Measurements from ENCODE around the gene PFKFB3. TPM values are rescaled to one million over a fixed set of nuclear protein-coding genes. Genes with fewer than 3 reads are reported as not detected.

The PFKFB3 gene
- total RNA-seq, 1 donor = 19.2 TPM

- no peak for TF ChIP-seq CTCF (IDR thresholded peaks at IDR 0.05; ENCODE audit: extremely low read depth, low read depth, low read length)
- no peaks in the 10 kb centered on the region for H3K27me3 ChIP-seq (ENCODE audit: insufficient read depth, low read length)
- peaks cover 22% of the 10 kb centered on the region for H3K79me2 ChIP-seq (ENCODE audit: insufficient read depth, low read length)
- H4K20me1 ChIP-seq (ENCODE audit: insufficient read depth, low read length) = peaks cover 7% of the 10 kb centered on the region
- peaks cover 22% of the 10 kb centered on the region for H3K36me3 ChIP-seq (ENCODE audit: insufficient read depth, low read length)
- no peak overlapping the region for H3K4me3 ChIP-seq (ENCODE audit: insufficient read depth, low read length)
- no peaks in the 10 kb centered on the region for H3K9me3 ChIP-seq (ENCODE audit: low read depth, low read length)
- no peak overlapping the region for H3K27ac ChIP-seq (ENCODE audit: low read depth, low read length)
- no peak for DNase-seq (ENCODE audit: insufficient read length, low spot score, missing footprints)
- H3K4me2 ChIP-seq (ENCODE audit: insufficient read depth, low read length) = no peak overlapping the region
- peaks cover 4% of the 10 kb centered on the region for H3K4me1 ChIP-seq (ENCODE audit: insufficient read depth, low read length)
- no peak overlapping the region for H2AFZ ChIP-seq (ENCODE audit: low read length)
Observed at GRCh38 chr10:6213908-6214307, 11.2 kb downstream of the PFKFB3 start.

DNA sequence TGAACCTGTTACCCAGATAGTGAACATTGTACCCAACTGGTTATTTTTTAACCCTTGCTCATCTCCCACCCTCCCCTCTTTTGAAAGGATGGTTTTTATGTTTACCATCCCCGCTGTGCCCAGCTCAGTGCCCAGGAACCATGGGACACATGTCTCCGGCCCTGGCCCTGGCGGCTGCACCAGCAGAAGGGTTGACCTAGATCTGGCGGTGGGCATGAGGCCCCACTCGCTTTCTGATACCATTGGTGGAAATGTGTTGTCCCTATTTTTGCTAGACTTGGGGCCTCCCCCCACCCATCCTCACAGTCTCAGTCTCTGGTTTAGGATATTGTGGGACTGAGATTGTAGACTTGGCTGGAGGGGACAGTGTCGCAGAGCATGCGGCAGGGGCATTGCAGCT is 11.9 kb downstream of the PFKFB3 start:
- Histone ChIP-seq H3K4me1 (ENCODE audit: insufficient read depth, low read length) (peaks cover 11% of the 10 kb centered on the region), H4K20me1 (ENCODE audit: insufficient read depth, low read length) (peaks cover 7% of the 10 kb centered on the region), H3K36me3 (ENCODE audit: insufficient read depth, low read length) (peaks cover 24% of the 10 kb centered on the region), H3K4me2 (ENCODE audit: insufficient read depth, low read length) (no peak overlapping the region), H2AFZ (ENCODE audit: low read length) (no peak overlapping the region), H3K9me3 (ENCODE audit: low read depth, low read length) (no peaks in the 10 kb centered on the region), H3K27ac (ENCODE audit: low read depth, low read length) (no peak overlapping the region), H3K4me3 (ENCODE audit: insufficient read depth, low read length) (no peak overlapping the region), H3K79me2 (ENCODE audit: insufficient read depth, low read length) (peaks cover 21% of the 10 kb centered on the region), H3K27me3 (ENCODE audit: insufficient read depth, low read length) (no peaks in the 10 kb centered on the region)
- TF ChIP-seq CTCF (IDR thresholded peaks at IDR 0.05; ENCODE audit: extremely low read depth, low read depth, low read length) = no peak
- DNase-seq (ENCODE audit: insufficient read length, low spot score, missing footprints) = peak; percentile 23

- Histone ChIP-seq H2AFZ (ENCODE audit: low read length) (no peak overlapping the region), H3K4me3 (ENCODE audit: insufficient read depth, low read length) (no peak overlapping the region), H3K27me3 (ENCODE audit: insufficient read depth, low read length) (no peaks in the 10 kb centered on the region), H3K36me3 (ENCODE audit: insufficient read depth, low read length) (peaks cover 29% of the 10 kb centered on the region), H3K4me2 (ENCODE audit: insufficient read depth, low read length) (no peak overlapping the region), H3K9me3 (ENCODE audit: low read depth, low read length) (no peaks in the 10 kb centered on the region), H3K4me1 (ENCODE audit: insufficient read depth, low read length) (peaks cover 12% of the 10 kb centered on the region), H4K20me1 (ENCODE audit: insufficient read depth, low read length) (peaks cover 7% of the 10 kb centered on the region), H3K27ac (ENCODE audit: low read depth, low read length) (no peak overlapping the region), H3K79me2 (ENCODE audit: insufficient read depth, low read length) (peaks cover 21% of the 10 kb centered on the region)
- DNase-seq (ENCODE audit: insufficient read length, low spot score, missing footprints) = peak; percentile 46
- no peak for TF ChIP-seq CTCF (IDR thresholded peaks at IDR 0.05; ENCODE audit: extremely low read depth, low read depth, low read length)
Observed at GRCh38 chr10:6215241-6215640, 12.5 kb downstream of the PFKFB3 start.

GRCh38 chr10:6215683-6216484 is 13.2 kb downstream of the PFKFB3 start:
- Histone ChIP-seq H3K36me3 (ENCODE audit: insufficient read depth, low read length) (peaks cover 29% of the 10 kb centered on the region), H3K9me3 (ENCODE audit: low read depth, low read length) (no peaks in the 10 kb centered on the region), H3K4me2 (ENCODE audit: insufficient read depth, low read length) (no peak overlapping the region), H3K27ac (ENCODE audit: low read depth, low read length) (no peak overlapping the region), H3K4me3 (ENCODE audit: insufficient read depth, low read length) (no peak overlapping the region), H4K20me1 (ENCODE audit: insufficient read depth, low read length) (peaks cover 7% of the 10 kb centered on the region), H3K4me1 (ENCODE audit: insufficient read depth, low read length) (peaks cover 12% of the 10 kb centered on the region), H3K27me3 (ENCODE audit: insufficient read depth, low read length) (no peaks in the 10 kb centered on the region), H3K79me2 (ENCODE audit: insufficient read depth, low read length) (peaks cover 20% of the 10 kb centered on the region), H2AFZ (ENCODE audit: low read length) (no peak overlapping the region)
- no peak for TF ChIP-seq CTCF (IDR thresholded peaks at IDR 0.05; ENCODE audit: extremely low read depth, low read depth, low read length)
- DNase-seq (ENCODE audit: insufficient read length, low spot score, missing footprints) = peak; percentile 68

All from osteoblast (primary cell).